Left renal pelvis (tissue), 4 donors: ENCODE results near the gene IMMT. TPM values are rescaled to one million over a fixed set of nuclear protein-coding genes. Genes with fewer than 3 reads are reported as not detected.
A peak's percentile ranks its signal among the peaks of the same experiment; 100 is the strongest.

ENCODE experiments used
- DNase-seq, 4 donors: peaks; one replicate each; pipeline ENCODE4 v3.0.0-alpha.2; 2013; ENCODE audit warnings: low read depth in 4 of 4, low spot score in 3 of 4
- polyA plus RNA-seq, 4 donors: library from polyadenylated mRNA; unstranded; fragments of 120-200 nt; gene quantifications; one replicate each; pipeline ENCODE4 v1.2.1, GENCODE V29; 2013; ENCODE audit not compliant: insufficient read length in 4 of 4

The IMMT gene
- polyA plus RNA-seq, 4 donors = 63.1 to 111 (median 108) TPM

DNA sequence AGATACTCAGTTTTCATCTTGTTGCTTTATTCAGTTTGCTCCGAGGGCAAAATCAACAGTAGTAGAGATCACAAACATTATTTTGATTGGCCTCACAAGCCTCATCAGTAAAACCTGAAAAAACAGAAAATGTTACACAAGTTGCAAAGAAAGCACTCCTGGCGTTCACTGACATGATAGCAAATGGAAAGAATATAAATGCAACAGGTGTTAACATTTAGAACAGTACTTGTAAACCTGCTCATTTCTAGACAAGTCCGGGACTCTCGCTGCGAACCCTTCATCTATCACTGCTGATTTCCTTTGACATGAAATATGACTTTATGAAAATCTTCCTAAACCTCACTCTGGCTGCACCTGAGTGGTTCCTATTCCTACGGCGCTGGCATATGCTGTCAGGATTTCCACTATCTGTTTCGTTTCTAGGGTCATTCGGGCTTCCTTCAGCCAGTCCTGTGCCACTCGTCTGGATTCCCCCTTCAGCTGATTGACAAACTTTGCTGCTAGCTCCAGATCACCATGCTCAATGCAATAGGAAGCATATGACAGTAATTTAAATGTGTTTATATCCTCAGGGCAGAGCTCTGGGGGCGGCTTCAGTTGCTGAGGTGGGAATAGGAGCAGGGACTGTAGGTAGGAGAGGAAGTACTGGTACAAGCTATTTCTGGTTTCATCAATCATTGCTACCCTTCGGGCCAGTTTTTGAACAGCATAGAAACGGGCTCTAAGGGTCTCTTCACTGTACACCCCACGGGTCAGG is 51.2 kb downstream of the IMMT start:
- no peak for DNase-seq

DNA sequence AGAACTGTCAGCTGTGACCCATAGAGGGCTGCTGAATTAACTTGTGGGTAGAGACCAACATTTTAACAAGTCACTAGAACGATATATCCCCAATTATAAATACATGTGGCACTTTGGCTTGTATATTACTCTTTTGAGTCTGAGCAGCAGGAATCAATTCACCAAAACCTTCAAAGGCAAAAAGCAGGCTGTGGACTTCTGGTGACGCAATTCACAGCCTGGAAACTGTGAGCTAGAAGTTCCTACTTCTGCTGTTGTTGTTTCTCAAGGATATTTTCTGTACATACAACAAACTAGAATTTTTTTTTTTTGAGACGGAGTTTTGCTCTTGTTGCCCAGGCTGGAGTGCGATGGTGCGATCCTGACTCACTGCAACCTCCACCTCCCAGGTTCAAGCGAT is 52.0 kb downstream of the IMMT start:
- DNase-seq = no peak

DNA sequence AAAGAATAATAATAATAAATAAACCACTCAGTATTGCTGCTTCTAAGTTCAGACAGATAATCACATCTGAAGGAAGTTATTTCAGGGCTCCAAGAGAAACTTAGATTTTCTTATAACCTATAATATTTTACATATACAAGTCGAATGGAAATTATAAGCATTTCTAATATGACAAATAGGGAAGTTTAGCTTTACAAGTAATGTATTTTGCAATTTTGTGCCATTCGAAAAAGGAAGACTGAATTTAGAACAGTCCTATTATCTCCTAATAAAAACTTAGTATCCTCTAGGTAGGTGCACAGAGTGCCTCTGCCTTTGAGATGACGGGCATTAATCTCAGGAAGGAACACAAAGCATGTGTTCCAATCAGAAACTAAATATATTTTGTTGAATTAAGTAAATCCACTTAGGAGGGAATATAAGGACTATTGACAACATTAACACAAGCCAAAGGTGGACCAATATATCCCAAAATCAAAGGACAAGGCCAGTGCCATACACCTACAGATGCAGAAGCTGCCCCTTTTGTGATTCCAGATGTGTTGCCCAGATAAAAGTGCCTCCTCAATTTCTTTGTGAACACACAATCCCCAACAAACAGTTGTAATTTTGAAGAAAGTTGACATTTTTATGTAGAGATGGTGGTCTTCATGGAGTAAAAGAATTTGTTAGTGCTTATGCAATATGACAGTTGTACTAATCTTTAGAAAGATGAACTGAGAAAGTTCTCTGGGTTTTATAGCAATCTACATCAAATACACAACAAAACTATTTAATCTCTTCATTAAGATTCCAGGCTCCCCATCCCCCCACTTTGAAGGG is 52.6 kb downstream of the IMMT start:
- no peak for DNase-seq

DNA sequence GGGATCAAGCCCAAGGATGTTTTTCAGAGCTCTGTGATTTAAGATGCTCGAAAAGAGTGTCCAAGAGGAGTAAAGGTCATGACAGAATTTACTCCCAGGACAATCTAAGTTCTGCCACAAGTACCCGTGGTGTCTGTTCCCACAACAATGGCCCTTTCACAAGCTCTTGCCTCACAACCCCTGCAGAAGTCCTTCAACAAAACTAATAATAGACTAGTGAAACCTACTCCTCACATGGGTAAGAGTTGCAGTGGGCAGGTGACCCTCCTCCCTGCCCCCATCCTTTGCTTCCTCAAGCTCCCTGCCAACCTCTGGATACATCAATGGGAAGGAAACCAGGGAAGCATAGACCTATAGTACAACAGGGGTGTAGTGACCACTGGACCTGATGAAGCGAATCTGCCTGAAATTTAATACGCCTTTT is 54.3 kb downstream of the IMMT start:
- DNase-seq = peak in 3 of 4 donors; percentile 2 to 49 (median 3)

DNA sequence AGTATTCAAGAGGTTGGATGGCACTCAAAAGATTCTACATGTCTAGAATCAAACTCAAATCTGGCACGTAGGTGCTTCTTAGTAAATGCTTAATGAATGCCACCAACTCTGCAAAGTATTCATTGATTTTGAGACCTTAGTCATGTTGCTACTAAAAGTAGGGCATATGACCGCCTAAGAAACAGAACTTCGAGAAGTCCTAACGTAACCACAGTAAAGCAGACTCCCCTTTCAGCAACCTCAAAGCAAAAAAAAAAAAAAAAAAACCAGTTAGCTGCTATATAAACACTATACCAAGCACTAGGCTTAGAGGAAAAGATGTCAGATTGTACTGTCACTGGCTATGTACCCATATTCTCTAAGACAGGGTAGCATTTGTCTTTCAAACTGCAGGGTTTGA is 55.3 kb downstream of the IMMT start:
- DNase-seq = no peak

DNA sequence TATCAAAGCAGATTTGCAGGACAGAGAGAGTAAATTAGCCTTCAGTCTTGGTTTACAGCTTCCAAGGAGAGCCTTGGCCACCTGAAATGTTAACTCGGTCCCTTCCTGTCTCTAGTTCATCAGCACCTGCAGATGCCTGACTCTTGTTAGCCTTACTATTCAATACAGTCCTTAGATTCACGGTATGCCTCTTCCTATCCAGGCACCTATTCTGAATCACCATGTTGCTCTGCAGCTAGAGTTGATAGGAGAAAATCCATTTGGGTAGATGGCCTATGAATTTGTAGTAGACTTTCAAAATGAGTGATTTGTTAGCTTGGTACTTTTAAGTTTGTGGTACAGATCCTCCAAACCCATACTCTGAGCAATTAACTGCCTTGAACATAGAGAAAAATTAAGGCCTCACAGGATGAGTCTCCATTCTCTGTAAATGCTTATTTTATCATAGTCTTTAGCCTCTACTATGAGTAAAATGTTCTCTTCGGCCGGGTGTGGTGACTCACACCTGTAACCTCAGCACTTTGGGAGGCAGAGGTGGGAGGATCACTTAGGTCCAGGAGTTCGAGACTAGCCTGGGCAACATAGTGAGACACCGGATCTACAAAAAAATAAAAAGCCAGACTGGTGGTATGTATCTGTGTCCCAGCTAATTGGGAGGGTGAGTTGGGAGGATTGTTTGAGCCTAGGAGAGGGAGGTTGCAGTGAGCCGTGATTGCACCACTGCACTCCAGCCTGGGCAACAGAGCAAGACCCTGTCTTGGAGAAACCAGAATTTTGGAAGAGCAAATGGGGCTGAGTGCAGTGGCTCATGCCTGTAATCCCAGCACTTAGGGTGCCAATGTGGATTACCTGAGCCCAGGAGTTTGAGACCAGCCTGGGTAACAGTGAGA is 56.3 kb downstream of the IMMT start:
- DNase-seq = no peak

DNA sequence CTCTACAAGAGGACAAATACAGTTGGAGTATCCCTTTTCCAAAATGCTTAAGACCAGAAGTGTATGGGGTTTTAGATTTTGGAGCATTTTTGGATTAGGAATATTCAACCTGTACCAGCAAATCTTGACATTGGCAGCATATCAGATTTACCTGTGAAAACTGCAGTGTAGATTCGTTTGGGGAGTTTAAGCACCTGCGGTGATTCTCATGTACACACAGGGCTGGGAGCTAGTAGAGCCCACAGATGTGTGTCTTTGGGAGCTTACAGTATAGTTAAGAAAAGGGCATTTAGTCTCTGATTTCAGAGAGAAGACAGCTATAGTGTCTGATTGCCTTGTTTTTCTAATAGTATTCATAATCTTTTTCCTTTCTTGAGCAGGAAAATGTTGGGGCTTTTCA is 59.1 kb downstream of the IMMT start:
- no peak for DNase-seq

DNA sequence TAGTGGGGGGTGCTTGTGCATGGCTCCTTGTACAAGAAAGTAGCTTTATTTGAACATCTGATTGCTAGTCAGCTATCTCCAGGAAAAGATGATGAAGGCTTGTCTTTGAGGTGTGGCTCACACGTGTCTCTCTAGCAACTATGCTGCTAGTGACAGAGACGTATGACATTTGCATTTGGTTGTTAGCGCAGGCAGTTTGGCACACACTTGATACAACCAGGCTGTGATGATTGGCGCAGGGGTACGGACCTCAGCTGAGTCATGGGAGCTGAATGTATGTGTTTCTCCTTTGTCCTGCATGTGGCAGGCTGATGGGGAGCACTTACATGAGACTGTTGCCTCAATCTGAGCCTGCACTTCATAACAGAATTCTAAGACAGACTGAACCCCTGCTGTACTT is 59.6 kb downstream of the IMMT start:
- no peak for DNase-seq

DNA sequence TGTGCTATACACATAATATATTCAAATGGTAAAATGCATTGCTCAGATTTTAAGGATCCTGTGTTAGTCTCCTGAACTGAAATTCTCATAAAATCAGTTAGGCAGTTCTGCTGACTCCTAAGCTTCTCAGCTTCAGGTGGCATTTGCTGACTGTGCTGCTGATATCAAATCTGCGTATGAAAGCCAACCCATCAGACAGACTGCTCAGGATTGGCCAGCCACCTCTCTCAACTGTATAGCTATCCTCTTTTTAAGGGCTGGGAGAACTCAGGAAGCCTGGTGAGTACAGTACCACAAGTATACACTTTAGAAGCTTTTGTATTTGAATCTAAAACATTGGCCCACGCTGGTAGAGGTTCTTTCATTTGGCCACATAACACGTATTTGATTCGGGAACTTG is 60.6 kb downstream of the IMMT start:
- no peak for DNase-seq

DNA sequence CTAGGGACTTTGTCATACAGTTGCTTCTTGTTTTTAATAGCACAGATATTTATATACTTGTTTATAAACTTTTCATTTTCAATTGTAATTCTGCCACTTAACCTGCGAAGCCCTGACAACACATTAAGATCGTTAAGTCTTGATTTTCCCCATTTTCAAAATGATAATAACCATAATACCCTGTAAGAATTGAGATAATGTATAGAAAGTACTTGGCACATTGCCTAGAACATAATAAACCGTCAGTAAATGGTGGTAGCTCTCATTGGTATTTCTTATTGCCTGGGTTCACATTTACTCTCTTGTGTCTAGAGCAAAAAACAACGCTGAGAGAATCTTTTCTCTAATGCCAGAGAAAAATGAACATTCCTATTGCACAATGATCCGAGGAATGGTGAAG is 70.6 kb downstream of the IMMT start:
- DNase-seq = no peak

DNA sequence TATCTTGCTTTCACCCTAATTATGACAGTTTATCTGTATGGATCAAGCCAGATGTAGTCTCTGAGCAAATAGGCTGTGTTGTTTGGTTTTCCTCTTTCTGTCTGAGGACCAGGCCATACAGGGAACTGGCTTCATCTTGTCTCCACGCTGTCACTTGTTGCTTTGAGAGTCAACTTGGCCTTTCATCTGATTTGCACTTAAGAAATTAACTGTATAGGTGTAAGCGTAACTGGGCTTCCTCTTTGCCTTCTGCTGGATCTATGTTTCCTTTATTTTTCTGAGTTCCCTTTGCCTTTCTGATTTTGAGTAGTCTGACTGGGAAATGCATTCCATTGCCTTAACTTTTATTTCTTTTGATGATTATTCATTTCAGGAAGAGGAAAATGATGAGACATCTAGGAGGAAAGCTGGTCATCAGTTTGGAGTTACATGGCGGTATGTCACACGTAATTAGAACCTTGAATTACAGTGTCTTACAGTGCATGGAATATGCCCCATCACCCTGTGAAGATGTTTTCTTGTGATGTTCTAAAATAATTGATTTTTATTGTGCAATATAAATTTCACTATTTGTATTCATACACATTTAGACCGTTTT is 71.8 kb downstream of the IMMT start:
- DNase-seq = no peak

DNA sequence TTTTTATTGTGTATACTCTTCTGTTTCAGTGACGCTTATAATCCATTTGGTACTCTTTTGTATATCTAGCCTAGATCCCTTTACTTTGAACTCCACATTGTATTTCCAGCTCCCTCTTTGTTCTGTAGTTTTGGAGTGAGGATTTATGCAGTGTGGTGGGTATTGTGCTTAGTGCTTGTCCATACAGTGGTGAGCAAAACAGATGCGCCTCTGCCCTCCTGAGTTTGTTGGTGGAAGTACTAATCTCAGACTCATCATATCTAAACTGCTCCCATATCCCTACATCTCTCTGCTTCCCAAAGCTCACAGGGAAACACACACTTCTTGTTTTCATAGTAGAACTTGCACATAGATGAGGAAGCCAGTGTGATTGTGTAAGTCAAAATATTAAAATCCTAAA is 77.1 kb downstream of the IMMT start:
- no peak for DNase-seq

DNA sequence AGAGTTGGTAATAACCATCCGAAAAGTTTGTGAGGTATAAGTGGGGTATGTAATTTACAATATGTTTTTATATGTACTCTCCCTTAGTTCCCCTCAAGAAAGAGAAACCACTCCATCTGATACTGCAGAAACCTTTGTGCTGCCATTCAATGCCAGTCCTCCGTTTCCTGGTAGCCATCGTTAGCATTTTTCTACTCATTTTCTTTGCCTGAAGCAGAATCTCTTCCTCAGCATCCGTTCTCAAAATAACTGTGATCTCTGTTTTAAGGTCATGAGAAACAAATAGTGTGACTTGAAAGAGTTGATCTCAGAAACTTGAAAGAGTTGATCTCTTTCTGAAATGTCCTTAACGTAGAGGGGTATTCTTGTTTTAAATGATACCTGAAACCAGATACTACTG is 88.2 kb downstream of the IMMT start:
- DNase-seq = no peak

DNA sequence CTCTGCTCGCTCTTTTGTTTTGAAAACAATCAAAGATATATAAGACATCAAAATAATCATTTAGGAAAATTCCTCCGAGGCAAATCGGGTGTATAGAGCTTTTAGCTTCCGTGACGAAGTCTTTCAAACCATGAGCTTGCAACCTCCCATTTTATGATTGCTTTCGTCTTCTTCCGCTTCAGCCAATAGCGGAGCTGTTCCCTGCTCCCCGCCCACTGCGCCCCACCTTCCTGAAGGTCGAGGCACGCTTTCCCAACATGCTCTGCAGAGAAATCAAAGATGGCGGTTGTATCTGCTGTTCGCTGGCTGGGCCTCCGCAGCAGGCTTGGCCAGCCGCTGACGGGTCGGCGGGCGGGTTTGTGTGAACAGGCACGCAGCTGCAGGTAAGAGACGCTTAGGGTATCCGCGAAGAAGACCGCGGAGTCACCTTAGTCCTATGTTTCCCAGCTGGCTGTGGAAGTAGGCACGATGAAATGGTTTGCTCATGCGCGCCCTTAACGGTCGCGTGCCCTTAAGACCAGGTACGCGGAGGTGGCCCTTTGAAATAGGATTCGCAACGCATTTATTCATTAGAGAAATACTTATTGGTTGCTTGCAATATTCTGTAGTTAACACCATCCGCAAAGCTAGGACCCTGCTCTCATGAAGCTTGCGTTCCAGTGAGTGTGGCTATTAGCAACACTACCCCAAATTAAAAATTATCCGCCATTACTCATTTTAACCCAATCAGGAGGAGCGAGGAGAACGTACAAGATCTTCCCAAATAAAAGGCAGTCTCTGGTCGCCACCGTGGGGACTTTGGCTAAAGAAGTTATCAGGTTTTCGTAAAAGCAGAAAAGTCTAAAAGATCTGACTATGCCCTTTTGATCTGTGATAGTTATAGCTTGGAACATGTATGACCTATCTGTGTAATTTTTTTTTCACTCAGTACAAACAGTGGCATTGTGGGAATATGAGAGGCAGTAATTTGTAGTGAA is 89.0 kb downstream of the IMMT start, which contains the start of gene PTCD3:
Gene PTCD3, plus strand, starts transcription at position 267 of the 977 bp plus-strand sequence. Its CDS starts 13 bp downstream, at position 280.
- peak; percentile 85 to 89 (median 88) for DNase-seq

DNA sequence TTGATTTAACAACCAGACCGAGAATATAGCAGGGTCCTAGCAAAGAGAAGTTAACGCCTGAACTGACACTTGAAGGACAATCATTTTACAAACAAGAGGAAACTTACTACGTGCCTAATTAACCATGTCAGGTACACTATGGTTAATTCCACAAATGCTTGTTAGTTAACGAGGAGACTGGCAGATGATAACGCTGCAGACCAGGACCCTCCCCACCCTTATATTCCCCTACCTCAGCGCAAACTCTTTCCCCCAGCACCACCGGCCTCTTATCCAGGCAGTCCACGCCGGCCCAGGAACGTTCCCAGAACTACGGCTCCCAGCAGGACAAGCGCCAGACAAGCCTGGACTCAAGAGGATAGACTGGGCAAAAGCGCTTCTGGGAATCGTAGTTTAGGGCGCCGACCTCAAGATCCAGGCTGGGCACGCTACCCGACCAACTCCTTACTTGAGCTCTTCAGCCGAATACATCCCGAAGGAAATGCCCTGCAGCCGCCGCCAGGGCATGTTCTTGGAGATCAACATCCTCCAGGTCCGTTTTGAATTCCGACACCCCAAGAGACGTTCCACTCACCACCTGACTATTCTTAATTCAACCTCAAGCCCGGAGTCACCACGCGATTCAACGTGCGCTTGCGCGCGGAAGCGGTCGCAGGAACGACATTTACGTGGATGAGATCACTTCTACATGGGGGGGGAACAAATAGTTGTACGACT is 89.9 kb downstream of the IMMT start, which contains the start of gene POLR1A:
Gene POLR1A, minus strand, starts transcription at position 635 of the 717 bp plus-strand sequence. Its CDS starts 110 bp downstream, at position 525.
- DNase-seq = peak; percentile 87 to 90 (median 88)

DNA sequence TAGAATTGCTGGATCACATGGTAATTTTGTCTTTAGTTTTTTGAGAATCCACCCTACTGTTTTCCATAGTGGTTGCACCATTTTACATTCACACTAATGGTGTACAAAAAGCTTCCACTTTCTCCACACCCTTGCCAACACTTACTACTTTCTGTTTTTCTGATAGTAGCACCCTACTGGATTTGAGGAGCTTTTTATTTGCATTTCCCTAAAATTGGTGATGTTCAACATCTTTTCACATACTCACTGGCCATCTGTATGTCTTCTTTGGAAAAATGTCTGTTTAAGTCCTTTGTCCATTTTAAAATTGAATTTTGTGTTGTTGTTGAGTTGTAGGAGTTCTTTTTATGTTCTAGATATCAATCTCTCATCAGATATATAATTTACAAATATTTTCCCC is 93.1 kb downstream of the IMMT start:
- DNase-seq = no peak

DNA sequence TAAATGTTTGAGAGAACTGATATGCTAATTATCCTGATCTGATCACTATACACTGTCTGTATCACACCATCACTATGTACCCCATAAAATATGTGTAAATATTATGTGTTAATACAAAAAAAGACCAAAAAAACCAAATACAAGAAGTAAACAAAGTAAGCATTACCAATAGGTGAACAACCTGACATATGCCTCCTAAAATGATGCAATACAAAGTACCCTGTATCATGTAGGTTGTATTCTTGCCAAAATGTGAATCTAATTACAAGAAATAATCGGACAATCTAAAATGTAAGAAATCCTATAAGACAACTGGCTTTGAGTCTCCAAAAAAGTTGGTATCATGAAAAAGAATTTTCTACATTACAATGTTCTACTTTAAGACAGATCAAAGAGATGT is 97.3 kb downstream of the IMMT start:
- no peak for DNase-seq

DNA sequence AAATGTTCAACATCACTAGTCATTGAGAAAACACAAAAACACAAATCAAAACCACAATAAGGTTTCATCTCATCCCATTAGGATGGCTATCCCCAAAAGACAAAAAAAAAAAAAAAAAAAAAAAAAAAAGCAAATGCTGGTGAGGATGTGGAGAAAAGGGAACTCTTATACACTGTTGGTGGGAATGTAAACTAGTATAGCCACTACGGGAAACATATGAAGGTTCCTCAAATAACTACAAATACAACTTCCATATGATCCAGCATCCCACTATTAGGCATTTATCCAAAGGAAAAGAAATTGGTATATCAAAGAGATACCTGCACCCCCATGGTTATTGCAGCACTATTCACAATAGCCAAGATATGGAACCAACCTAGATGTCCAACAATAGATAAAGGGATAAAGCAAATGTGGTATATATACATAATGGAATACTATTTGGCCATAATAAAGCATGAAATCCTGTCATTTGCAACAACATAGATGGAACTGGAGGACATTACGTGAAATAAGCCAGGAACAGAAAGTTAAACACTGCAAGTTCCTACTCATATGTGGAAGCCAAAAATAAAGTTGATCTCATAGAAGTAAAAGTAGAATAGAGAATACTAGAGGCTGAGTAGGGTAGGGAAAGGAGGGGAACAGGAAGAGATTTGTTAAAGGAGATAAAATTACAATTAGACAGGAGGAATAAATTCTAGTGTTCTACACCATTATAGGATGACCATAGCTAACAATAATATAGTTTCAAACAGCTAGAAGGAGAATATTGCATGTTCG is 98.0 kb downstream of the IMMT start:
- no peak for DNase-seq
